Activated CD8-positive, alpha-beta memory T cell treated with anti-CD3 and anti-CD28 coated beads, Interleukin-2, amount 50 U/mL, for 48 hours (primary cell): ENCODE results near the gene WRAP73.

Source experiments
- DNase-seq: peaks from one replicate; pipeline ENCODE4 v3.0.0-alpha.2; 2020

The WRAP73 gene

DNA sequence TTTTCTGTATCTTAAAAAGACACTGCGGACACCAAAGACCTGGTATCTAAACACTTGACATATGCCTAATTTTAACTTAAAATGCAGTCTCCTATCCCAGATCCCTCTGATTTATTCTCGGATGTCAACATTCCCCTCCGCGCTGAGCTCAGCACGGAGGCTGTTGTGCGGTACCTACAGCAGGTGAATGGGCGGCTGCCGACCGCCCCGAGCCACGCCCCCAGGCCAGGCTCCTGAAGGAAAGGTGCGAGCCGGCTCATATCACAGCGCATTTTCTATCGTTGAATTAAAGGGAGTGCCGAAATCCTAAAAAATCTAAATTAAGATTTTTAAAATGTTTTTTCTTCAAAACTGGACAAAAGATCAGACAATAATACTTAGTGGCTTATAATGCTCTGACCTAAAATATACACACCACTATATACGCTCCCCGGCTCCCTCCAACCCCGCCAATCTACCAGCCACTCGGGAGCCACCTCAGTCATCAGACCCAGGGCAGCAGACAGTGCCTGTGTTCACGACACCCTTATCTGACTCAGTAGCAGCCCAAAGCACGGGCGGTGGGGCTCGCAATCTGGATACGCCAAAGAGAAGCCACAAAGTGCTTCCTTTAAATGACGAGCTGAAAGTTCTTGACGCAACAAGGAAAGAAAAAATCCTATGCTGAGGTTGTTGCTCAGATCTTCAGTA, 4.1 kb downstream of the WRAP73 start:
- DNase-seq: no peak

DNA sequence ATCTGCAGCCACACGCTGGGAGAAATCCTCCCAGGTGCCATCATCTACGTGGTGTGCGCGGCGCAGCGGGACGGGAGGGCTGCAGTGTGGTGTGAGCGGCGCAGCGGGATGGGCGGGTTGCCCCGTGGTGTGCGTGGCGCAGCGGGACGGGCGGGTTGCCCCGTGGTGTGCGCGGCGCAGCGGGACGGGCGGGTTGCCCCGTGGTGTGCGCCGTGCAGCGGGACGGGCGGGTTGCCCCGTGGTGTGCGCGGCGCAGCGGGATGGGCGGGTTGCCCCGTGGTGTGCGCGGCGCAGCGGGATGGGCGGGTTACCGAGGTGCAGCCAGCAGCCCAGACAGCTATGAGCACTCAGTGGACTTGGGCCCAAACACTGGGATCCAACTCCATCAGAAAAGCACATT, 4.7 kb downstream of the WRAP73 start:
- no peak for DNase-seq

DNA sequence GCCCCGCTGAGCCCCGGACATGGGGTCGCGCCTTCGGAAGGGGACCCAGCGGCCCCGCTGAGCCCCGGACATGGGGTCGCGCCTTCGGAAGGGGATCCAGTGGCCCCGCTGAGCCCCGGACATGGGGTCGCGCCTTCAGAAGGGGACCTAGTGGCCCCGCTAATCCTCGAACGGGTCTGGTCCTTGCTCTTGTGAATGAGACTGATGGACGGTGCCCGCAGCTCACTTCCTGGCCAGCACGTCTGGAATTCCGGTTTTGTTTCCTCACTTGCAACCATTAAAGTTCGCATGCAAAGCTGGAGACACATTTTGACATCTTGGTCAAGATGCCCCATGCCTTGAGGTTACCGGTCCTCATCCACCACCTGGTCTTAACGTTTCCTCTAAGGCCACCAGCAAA, 5.6 kb downstream of the WRAP73 start:
- DNase-seq: no peak

- no peak for DNase-seq
Observed at GRCh38 chr1:3642919-3643675, 6.8 kb downstream of the WRAP73 start.

DNA sequence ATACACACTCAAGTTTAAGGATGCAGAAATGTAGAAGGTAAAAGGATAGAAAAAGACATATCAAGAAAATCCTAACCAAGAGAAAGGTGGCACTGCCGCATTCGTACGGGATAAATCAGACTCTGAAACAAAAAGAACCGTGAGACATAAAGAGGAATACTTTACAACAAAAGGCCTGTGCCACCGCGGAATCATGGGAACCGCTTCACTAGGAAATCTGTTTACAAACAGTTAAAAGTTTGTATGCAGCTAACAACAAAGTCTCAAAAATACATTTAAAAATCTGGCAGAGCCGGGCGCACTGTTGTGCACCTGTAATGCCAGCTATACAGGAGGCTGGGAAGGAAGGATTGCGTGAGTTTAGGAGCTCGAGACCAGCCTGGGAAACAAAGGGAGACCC, 8.1 kb downstream of the WRAP73 start:
- no peak for DNase-seq

GRCh38 chr1:3641046-3641760, 8.7 kb downstream of the WRAP73 start:
- no peak for DNase-seq

GRCh38 chr1:3640121-3640837, 9.6 kb downstream of the WRAP73 start:
- DNase-seq: no peak

DNA sequence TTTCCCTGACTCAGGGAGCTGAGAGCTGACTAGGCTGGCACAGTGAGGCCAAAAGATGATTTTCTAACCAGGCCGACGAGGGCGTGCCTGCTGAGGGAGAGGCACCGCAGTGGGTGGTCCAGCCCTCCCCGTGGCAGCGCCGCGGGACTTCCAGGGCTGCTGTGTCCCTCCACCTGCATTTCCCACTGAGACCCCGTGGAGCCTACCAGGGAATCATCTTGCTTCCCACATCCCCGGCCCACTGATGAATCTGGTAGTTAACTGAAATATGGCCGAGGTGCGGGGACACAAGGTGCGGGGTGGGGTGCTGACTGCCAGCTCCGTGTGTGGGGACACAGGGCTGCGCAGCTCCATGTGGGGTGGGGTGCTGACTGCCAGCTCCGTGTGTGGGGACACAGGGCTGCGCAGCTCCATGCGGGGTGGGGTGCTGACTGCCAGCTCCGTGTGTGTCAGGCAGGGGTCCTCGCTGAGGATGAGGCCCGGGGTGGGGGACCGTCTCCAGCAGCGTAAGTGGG, 10.4 kb downstream of the WRAP73 start:
- no peak for DNase-seq

GRCh38 chr1:3638676-3639075, 11.2 kb downstream of the WRAP73 start:
- no peak for DNase-seq

DNA sequence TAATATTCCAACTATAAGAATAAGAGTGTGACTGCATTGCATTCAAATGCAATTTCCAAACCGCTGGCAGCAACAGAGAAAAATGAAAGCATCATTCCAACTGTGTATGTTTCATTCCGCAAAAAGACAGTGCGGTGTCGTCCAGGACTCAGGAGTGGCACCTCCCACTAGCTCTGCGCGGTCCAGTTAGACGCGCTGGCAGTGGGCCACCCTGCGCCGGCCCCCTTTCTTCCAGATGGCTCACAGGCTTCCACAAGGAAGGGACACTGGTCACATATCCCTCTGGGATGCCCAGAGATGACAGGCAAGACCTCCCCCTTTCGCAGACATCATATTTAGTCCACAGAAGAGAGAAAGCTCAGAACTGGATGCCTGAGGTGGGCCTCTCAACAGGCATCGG, 11.9 kb downstream of the WRAP73 start:
- DNase-seq: no peak

DNA sequence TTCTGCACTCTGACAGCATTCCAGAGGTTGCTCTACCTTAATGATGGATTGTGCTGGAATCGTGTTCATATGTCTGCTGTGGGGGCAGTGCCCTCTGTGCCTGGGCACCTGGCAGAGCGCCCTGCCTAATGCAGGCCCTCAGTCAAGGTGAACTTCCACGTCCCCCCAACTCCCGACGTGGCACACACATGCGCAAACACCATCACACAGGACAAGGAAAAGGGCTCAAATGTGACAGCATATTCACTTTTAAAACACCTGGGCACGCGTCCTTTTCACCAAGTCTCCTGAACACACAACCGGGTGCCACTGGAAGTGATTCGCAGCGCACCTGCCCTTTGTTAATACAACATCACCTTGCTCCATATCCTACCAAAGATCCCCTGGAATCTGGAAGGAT, 13.4 kb downstream of the WRAP73 start:
- no peak for DNase-seq

DNA sequence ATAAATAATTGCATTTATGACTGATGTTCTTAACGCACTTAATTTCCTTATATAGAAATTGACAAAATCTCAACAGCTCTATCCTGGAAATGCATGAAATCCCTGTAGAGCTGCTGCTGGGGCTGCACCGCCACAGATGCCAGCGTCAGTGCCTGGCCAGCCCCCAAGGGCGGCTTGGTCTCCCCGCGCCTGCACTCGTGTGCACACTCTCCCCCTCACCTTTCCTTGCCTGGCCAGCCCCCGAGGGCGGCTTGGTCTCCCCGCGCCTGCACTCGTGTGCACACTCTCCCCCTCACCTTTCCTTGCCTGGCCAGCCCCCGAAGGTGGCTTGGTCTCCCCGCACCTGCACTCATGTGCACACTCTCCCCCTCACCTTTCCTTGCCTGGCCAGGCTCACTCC, 13.8 kb downstream of the WRAP73 start:
- no peak for DNase-seq

GRCh38 chr1:3634059-3634800, 15.7 kb downstream of the WRAP73 start:
- DNase-seq: no peak

DNA sequence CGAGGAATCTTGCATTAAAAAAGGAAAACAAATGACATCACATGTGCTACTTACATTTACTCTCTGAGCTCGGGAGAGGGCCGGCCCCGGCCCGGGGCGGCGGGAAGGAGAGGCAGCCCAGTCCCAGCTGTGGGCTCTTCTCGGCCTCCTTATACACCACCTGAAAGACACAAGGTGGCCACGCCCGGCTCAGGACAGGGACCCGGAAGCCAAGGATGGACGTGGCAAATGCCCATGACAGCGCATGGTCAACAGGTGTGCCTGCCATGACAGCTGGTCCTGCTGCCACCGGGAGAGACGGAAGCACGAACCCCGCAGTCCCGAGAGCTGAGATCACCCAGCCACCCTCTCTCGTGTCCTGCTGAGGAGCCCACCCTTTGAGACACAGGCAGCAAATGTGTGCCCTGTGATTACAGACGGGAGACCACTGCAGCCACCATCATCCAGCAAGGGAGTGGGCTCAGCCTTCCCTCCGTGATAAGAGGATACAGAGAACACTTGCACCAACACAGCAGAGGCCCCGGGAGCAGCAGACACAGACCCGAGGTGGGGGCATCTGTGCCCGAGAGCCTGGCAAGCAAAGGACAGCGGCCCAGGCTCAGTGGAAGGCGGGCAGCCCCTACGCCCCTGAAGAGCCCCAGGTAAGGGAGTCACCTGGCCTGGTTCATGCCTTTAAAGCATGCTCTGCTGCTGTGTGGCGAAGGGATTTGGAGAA, 16.4 kb downstream of the WRAP73 start:
- no peak for DNase-seq

GRCh38 chr1:3632716-3633343, 17.1 kb downstream of the WRAP73 start:
- DNase-seq: no peak

DNA sequence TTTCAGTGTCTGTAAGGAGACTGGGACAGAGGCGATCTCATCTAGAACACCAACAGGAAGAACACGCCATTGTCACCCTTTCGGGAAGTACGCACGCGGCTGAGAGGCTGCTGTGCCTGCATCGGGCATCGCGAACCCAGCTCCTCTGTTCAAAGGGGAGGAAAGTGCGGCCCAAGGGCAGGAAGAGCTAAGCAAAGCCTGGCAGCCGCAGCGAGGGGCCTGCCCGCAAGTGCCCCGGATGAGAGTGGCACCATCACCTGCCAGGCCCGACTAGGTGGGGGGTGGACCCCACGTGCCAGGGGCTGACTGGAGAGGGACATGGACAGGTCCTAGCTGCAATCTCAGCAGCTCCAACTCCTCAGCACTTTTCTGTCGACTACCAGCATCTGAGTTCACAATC, 17.6 kb downstream of the WRAP73 start:
- no peak for DNase-seq

DNA sequence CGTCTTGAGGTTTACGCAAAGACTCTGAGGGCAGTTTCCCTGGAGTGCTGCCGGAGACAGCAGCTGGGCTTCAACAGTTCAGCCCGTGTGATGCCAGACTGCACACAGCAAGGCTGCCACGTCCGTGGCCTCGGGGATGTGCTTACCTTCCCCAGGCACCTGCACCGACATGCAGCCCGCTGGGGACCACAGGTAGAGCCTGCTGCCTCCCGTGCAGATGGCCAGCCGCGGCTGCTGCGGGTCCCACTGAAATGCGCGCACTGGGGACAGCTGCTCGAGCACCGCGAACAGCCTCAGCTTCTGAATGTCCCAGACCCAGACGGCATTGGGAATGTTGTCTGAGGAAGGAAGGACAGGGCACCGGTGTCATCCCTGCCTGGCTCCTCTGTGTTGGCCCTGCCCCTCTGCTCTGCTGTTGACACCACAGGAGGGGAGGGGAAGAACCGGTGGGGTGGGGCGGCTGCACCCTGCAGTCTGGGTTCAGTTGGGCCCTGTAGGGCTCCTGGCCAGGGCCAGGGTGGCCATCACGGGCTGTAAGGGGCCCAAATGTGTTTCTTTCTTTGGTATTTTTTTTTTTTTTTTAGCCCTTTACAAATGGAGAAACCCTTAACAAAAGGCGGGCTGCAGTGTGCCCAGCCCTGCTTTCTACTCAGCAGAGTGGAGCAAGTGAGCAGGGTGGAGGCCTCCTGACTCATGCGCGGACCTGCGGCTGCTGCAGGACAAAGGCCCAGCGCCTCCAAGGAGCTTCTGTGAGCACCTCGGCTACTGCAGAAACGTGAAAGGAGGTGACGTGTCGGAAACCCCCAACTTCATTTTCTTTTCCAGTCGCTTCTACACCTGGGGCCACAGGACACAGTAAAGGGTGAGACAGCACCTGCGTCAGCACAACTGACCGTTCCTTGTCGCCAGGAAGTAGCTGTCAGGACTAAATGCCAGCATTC, 18.3 kb downstream of the WRAP73 start:
- DNase-seq: no peak

DNA sequence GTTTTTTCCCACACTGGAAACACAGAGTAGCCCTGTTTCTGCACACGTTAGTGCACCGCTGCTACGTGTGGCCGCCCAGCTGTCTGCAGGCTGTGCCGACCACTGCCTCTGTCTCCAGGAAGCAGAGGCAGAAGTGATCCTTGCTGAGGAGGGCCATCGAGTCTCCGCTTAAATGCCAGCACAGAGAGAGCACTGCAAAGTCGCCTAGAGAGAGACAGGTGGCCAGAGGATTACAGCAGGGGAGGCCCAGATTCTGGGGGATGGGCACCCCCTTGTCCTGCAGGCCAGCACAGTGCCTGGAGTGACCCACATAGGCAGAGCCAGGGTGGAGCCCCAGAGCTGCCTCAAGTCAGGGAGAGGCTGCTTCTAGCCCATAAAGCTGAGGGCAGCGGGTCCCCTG, 19.0 kb downstream of the WRAP73 start:
- DNase-seq: no peak

DNA sequence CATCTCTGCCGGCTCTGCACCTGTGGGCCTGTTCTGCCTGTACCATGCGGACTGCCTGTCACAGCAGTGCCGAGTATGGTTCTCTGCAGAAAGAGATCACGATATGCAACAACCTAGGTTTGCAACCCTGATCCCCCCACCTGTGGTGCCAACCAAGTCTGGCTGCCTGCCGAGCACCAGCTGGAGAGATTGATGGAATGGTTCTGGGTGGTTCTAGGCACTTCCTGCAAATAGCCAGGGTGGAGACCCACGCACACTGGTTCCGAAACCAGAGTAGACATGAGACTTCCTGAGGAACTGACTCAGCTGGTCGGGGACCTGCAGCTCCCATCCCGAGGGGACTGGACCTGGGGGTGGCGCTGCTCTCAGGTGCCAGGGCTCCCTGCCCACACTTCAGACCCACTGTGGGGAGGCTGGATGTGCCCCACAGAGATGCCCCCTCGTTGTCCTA, 19.7 kb downstream of the WRAP73 start:
- DNase-seq: no peak

DNA sequence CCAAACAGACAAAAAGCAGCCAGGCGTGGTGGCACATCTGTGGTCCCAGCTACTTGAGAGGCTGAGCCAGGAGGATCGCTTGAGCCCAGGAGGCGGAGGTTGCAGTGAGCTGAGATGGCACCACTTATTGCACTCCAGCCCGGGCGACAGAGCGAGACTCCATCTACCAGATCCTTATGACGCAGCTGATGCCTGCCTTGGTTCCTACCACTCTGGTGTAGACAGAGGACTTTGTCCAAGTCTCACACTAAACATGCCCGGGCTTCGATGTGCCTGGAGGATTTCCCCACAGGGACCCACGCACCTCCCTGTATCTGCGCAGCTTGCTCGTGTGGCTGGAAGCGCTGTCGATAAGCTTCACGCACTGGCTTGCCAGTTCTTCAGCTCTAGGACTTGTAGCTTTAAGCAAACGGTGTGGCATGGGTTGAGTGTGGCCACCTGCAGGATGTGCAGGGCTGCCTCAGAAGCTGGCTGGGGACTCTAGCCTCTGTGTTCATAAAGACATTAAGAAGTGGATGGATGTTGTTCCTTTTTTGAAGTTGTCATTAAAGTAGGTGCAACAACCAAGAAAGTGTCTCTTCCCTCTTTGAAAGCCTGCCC, 20.2 kb downstream of the WRAP73 start:
- DNase-seq: no peak
